ENCODE data around the gene RFFL.
"Not testable (repeated sequence)": the region's sequence is repeated elsewhere in the genome, so short reads cannot be mapped to it uniquely, and the experiment has no call there.

Gene RFFL

DNA sequence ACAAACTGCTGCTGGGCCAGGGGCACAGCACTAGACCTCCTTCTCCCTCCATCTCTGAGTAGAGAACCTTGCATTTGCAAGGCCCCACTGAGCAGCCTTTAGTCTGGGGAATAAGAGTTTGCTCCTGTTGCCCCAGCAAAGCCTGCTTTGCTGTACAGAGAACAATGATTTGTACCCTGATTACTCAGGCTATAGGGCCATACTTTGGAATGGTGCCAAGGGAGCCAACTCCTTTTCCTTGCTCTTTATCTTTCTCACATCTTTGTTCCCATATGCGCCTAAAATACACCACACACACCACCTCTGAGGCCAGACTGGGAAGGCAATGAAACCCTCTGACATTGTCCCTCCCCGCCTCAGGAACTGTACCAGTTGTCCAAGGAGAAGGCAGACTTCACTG is 62.0 kb downstream of the RFFL start:
- no peak for DNase-seq

DNA sequence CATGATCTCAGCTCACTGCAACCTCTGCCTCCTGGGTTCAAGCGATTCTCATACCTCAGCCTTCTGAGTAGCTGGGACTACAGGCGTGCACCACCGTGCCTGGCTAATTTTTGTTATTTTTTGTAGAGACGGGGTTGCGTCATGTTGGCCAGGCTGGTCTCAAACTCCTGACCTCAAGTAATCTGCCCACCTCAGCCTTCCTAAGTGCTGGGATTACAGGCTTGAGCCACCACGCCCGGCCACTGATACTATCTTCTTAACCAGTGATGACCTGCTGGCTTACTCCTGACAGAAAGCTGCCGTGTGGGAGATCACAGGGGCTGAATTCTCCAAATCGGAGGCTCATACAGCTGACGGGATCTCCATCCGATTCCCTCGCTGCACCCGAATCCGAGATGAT is 62.5 kb downstream of the RFFL start:
- DNase-seq = not testable (repeated sequence)

DNA sequence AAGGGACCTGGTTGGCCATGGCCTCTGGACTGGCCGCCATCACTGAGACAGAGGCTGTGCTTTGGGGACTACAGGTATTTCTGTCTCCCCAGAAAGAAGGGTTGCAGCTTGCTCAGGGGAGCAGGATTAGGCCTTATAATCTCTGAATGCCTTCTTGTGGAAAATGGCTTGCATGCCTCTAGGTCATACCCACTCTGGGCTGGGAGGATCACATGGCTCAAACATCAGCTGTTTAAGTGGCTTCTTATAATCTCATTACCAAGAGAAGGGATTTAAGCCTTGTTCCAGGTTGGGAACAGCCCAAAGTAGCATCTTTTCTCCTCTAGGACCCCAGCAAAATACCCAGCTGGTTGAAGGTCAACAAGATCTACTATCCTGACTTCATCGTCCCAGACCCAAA is 64.1 kb downstream of the RFFL start:
- no peak for DNase-seq

DNA sequence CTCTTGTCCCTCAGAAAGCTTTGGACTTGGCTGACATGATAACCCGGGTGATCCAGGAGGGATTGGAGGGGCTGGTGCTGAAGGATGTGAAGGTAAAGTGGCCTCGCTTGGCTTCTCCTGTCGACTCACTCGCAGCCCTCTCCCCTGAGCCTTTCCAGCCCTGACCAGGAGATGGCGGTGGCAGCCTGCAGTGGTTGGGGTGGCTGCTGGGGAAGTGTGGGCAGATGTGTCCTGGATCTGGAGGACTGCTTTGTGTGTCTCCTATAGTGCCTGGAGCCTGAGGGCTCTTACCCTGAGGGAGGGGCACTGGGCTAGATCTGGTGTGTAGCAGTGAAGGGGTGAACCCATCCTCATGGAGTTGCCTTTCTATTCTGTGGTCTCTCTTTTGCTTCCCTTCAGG is 65.3 kb downstream of the RFFL start:
- peak; percentile 82 for DNase-seq

DNA sequence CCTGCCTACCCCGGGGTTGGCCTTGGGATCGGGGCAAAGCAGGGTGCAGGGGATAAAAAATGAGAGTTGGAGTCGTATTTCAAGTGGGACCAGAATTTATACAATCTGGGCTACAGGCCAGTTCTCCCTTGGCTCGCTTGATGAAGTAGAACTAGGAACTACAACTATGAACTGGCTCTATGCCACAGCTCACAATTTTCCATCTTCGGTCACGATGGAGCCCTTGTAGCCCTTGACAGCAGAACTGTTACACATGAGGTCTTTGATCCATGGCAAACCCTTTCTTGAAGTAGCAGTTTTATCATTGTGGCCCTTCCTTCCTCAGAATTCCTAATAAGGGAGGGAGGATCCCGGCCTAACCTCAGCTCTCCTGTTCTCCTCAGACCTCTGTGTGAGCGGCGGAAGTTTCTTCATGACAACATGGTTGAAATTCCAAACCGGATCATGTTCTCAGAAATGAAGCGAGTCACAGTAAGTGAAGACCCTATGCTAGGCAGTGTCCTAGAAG is 66.1 kb downstream of the RFFL start:
- DNase-seq = no peak

DNA sequence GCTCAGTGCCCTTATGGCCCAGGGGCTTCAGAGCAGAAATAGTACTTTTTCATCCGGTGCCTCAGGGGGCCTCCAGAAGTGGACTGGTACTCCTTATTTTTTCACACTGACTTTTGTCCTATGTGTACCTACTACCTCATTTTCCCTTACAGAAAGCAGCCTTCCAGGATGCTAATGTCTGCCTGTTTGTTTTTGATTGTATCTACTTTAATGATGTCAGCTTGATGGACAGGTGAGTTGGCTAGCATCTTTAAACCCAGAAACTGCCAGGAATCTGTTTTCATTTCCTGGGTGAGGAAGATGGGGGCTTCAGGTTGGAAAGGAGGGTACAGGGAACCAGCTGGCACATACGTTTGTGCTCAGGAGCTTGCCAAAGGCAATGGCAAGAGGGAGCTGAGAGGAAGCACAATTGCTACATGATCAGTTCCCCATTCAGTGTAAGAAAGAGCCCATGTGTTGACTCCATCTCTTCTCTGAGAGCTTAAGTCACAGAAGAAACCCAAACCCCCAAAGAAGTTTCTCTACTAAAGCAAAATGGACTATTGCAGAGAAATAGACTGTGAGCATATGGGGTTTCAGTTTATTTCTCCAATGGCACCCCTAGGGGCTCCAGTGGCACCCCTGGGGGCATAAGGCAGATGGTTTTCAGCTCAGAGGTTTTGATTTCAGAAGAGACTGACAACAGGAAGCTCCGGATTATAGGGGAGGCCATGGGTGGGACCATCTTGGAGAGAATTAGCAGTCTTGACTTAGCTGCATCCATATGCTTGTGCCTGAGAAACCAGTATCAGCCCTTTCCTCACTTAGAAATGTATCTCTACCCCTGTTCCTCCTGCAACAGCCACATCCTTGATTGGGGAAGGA is 66.9 kb downstream of the RFFL start:
- no peak for DNase-seq

DNA sequence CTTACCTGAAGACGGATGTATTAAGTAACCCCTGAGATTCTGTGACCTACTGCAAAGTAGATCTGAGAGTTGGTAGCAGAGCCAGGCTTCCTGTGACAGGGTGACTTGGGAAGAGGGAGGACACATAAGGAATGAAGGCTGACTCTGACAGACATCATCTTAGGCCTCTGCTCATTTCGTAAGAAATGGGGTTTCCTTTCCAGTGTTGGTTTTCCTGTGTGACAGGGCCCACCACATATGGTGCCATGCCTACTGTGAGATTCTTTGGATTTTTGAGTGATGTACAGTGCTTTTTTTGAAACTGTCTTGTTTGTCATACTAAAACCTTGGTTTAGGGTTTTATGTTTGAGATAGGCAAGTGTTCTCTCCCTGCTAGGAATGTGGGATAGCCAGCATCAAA is 70.5 kb downstream of the RFFL start:
- DNase-seq = no peak

DNA sequence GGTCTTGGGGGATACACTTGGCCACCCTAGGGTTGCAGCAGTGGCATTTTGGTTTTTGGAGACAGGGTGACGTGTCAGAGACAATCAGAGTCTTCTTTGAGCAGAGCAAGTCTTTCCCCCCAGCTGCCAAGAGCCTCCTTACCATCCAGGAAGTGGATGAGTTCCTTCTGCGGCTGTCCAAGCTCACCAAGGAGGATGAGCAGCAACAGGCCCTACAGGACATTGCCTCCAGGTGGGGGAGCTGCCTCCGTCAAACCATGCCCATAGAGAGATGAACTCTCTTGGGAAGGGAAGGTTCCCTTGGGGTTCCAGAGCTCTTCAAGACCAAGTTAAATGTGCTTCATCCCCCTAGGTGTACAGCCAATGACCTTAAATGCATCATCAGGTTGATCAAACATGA is 71.9 kb downstream of the RFFL start:
- no peak for DNase-seq

DNA sequence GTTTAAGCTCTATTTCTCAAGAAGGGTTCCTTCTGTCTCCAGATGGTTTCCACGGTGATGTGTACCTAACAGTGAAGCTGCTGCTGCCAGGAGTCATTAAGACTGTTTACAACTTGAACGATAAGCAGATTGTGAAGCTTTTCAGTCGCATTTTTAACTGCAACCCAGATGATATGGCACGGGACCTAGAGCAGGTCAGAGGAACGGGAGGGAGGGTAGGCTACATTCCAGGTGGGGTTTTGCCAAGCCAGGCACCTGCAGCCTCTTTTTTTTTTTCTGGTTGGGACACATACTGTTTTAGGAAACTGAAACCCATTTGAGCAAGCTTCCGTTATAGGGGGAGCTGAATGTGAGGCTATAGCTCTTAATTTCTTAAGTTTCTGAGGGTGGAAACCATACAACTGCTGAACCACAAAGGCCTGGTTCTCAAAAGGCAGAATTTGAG is 72.6 kb downstream of the RFFL start:
- DNase-seq = no peak

DNA sequence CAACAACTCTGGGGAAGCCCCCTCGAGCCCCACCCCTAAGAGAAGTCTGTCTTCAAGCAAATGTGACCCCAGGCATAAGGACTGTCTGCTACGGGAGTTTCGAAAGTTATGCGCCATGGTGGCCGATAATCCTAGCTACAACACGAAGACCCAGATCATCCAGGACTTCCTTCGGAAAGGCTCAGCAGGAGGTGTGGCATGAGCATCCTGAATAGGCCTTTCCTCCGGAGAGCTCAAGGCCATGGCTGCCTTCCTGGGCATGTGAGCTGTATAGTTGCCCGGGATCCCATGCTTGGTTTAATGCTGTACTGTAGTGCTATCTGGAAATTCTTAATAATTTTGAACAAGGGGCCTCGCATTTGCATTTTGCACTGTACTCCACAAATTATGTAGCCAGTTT is 74.0 kb downstream of the RFFL start:
- DNase-seq = no peak

DNA sequence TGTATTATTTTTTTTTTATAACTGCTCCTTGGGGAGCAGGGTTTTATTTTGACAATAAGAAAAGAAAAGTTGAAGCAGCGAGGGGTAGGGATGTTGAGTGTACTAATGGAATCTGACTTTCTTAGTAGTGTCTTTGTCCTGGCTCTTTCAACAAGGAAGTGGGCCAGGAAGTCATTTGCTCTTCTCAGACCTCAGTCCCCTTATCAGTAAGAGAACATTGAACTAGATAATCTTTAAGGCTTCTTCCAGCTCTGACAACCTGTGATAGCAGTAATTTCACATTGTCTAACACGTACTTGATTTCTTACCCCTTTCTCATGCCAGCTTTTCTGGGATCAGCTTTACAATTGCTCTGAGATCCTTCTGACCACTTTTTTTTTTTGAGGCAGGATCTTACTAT is 74.9 kb downstream of the RFFL start:
- no peak for DNase-seq

DNA sequence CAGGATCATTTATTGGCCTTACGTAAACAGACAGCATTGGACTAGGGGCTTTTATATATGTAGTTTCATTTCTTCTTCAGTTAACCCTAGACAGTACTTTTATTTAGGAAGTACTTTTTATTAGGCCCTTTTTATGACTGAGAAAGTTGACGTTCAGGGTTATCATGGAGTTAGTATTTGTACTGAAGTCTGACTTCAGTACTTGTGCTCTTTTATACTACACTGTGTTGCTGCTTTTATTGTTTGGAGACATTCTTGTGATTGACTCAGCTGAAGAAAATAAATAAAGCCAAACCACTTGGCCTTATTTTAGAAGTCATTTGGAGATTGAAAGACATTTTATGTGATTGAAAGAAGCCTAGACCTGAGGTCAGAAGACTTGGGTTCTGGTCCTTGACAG is 76.3 kb downstream of the RFFL start:
- DNase-seq = no peak

DNA sequence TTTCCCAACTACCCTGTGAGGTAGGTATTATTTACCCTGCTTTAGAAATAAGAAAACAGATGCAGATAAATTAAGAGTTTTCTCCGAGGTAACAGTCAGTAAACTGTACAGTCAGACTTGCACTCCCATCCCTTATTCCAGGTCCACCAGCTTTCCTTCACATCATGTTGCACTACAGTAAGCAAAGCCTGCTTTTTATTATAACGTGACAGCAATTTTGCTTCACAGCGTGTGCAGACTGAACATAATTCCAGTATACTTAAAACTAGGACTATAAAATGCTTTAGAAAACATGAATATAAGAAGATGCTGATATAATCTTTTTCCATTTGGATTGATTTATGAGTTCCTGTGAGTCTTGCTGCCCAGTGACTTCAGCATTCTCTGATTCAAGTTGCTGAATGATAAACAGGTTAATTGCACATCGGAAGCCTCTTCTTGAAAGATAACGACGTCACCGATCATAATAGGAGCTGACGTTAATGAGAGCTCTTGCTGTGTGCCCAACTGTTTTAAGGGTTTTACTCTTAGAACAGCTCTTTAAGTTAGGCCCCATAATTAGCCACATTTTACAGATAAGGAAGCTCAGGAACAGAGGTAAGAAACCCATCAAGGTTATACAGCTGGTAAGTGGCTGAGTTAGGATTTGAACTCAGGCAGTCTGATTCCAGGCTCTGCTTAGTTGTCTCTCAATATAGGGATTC is 81.8 kb downstream of the RFFL start:
- no peak for DNase-seq

DNA sequence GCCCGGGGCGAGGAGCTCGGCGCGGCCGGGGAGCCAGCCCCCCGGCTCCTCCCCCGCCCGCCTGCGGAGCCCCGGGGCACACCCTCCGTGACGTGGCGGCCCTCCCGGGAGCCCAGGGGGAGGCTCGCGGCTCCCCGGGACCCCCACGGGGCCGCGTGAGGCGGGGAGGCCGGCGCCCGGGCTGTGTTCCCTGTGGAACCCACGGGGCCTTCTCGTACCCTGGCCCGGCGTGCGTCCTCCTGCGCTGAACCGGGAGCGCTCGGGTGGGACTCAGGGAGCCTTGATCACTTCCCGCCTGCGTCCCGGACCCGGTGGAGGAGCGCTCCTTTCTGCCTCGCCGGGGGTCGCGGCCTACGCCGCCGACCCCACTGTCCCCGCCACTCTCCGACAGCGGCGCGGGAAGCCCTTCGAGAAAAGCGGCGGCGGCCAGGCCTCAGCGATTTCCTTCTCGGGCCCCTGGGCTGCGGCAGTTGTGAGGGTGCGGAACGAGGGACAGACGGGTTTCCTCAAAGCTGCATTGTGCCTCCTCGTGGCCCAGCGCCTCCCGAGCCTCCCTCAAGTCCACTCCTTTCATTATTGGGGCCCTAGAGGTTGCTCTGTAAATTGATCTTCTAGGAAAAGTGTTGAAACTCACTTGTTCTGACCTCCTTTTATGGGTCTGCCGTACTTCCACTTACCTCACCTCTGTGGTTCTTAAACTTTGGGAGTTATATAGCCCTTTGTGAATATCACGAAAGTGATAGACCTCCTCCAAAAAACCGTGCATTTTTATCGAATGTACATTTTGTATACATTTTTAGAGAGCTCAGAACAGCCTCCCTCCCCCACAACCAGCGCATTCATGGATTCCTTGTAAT is 82.6 kb downstream of the RFFL start:
- peak; percentile 81 for DNase-seq

DNA sequence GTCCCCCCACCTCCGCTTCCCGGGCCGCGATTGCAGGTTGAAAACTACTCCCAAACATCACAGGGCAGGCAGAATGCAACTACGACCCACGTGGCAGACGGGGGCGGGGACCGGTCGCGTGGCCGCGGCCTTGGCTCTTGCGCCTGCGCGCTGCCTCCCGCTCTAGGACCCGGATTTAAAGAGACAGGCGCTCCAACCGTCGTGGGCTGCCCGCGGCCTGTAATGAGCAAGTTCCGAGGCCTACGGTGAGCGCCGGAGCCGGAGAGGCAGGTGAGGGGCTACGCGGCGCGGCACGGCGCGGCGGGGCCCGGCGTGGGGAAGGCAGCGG is 83.2 kb downstream of the RFFL start, which contains the start of gene LIG3:
TSS of gene LIG3 (plus strand) at position 160 of the 328 bp plus-strand sequence. CDS start 2,494 bp downstream, outside the sequence.
- peak; percentile 96 for DNase-seq

DNA sequence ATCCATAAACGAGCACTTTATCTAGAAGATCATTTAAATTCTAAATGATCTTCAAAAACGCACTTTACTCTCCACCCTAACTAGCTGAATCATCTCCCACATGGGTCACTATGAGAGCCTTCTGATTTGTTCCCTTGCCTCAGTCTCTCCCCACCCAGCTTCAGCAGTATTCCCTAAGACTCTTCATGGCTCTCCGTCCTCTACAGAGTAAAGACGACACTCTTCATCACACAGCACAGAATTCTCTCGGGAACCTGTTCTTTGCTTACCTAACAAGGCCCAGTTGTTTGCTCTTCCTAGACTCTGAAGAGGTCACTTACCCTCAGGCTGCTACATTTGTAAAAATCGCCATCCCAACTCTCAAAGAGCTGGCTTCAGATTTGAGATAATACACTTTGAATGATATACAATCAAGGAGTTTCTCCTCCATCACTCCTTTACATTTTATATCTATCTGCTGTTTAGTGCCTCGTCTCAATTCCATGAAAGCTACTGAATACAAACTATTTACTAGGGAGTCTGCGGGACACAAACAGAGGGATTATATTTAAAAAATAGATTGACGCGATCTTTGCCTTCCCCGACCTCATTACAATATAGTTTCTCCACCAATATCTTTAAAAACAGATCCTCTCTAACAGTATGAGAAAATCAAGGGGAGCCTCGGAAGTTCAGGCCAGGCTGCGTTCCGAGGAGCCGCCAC is 83.7 kb downstream of the RFFL start:
- no peak for DNase-seq

DNA sequence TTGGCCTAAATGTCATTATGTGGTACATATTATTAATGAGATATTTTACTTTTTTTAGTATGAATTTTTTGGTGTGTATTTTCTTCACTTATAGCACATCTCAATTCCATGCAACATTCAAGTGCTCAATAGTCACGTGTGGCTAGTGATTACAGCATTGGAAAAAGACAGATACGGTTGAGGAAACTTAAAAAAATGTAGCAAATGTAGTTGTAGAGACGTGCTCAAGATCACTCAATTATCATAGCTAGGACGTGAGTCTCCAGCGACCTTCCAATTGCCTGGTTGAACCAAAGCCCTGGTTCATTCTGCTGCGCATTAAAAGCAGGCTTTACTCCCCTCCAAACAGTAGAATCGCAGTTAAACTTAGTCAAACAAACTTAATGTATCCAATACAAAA is 84.4 kb downstream of the RFFL start:
- no peak for DNase-seq

DNA sequence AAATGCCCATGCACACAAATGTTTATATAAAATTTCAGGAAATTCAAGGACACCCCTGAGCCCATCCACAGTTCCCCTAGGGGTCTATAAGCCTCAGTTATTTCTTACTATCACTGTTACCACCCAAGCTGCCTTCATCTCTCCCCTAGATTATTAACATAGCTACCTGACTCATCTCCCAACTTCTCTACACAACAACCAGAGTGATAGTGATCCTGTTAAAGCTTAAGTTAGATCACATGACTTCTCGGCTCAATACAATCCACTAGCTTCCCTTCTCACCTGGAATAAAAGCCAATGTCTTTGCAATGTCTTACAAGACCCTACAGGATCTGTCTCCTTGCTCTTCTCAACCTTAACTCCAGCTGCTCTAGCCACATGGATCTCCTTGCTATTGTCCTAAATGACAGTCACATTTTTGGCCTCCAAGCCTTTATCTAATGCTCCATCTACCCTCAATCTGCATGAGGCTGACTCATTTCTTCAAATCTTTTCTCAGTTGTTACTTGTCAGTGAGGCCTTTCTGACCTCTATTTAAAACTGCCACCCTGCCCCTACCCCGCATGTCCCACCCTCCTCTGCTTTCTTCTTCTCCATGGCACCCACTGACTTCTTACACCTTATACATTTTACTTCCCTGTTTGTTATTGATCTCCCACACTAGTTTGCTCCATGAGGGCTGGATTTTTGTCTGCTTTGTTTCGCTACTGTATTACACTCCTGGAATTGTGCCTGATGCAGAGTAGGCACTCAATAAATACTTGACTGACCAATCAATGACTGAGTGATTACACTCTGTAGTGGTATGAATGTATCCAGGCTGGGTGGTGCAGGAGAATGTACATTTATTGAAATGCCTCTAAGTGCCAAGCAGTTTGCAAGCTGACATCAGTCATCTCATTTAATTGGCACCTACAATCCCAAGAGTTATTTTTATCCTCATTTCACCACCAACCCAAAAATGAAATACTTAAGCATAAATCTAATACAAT is 88.4 kb downstream of the RFFL start:
- DNase-seq = peak; percentile 78

DNA sequence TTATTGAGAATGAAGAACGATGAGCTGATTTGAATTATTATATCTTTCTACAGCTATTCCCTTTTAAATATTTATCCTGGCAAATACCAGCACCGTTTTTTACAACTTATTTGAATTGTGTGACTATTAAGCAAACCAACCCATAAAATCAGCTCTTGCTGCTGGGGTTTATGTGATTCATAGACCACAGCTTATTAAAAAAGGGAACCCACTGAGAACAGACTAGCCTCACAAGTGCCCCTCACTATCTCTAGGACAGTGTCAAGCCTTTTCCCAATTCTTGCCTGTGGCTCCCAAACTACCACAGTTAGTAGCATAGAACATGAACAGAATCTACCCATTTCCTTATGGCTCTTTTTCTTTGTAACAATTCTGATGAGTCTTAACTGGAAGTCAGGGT is 89.3 kb downstream of the RFFL start:
- peak; percentile 49 for DNase-seq

DNA sequence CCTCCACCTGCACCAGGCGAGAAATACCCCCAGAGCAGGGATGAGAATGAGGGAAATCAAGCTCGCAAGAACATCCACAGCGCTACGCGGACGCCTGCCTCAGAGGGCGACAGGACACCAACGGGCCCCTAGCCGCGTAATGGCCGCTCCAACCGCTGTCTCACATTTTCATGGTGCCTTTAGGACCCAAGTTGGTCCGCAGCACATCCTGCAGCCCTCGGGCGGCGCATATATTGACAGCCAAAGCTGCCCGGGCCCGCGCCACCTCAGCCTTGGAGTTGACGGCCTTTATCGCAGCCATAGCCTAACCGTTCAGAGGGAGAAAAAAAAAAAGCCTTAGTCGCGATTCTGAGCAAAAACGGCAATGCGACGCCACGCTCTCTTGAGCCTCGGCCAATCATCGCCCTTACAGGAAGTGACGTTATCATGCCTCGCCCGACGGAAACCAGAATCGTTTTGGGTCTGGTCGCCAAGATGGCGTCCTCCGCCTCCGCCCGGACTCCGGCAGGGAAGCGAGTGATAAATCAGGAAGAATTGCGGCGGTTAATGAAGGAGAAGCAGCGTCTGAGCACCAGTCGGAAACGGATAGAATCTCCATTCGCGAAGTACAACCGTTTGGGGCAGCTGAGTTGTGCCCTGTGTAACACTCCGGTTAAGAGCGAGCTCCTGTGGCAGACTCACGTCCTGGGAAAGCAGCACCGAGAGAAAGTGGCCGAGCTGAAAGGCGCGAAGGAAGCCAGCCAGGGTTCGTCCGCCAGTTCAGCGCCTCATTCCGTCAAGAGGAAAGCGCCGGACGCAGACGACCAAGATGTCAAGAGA is 102.2 kb downstream of the RFFL start, which contains the start of the genes CCT6B and ZNF830:
TSS of gene CCT6B (minus strand) at position 368 of the 819 bp plus-strand sequence. CDS start at position 301, 67 bp downstream.
TSS of gene ZNF830 (plus strand) at position 448 of the 819 bp plus-strand sequence. CDS start at position 475, 27 bp downstream.
- peak; percentile 94 for DNase-seq

All from activated CD4-positive, alpha-beta T cell treated with anti-CD3 and anti-CD28 coated beads, Interleukin-2, amount 50 U/mL, for 16 hours (primary cell).